Measurements from ENCODE around the gene BRAT1.

GRCh38 chr7:2585446-2585845 is 30.1 kb upstream of the BRAT1 start:
- no peak for TF ChIP-seq CTCF (conservative IDR thresholded peaks at IDR 0.05)
- TF ChIP-seq EZH2 (IDR thresholded peaks at IDR 0.05; ENCODE audit: low read depth) = no peak
